ENCODE data around the gene COMMD6.
A peak's percentile ranks its signal among the peaks of the same experiment; 100 is the strongest.

The COMMD6 gene

GRCh38 chr13:75518439-75519088 is 19.1 kb downstream of the COMMD6 start:
- DNase-seq (ENCODE audit: insufficient read length): no peak
- TF ChIP-seq POLR2A (IDR thresholded peaks at IDR 0.05; ENCODE audit: low read depth, low read length) (no peak), POLR2AphosphoS5 (IDR thresholded peaks at IDR 0.05; ENCODE audit: low read depth, low read length) (no peak)
- no peak for FAIRE-seq

- TF ChIP-seq TAF1 (IDR thresholded peaks at IDR 0.05; ENCODE audit: borderline replicate concordance, low read depth, low read length) (no peak), POLR2A (IDR thresholded peaks at IDR 0.05; ENCODE audit: low read depth, low read length) (no peak), POLR2AphosphoS5 (IDR thresholded peaks at IDR 0.05; ENCODE audit: low read depth, low read length) (no peak)
- FAIRE-seq: no peak
- DNase-seq (ENCODE audit: insufficient read length): no peak
Observed at GRCh38 chr13:75514080-75514995, 23.3 kb downstream of the COMMD6 start.

- no peak for TF ChIP-seq TAF1 (IDR thresholded peaks at IDR 0.05; ENCODE audit: borderline replicate concordance, low read depth, low read length)
- TF ChIP-seq POLR2A (IDR thresholded peaks at IDR 0.05; ENCODE audit: low read depth, low read length): no peak
- no peak for TF ChIP-seq POLR2AphosphoS5 (IDR thresholded peaks at IDR 0.05; ENCODE audit: low read depth, low read length)
- DNase-seq (ENCODE audit: insufficient read length) (no peak), FAIRE-seq (no peak)
Observed at GRCh38 chr13:75513271-75513670, 24.4 kb downstream of the COMMD6 start.

- TF ChIP-seq POLR2AphosphoS5 (IDR thresholded peaks at IDR 0.05; ENCODE audit: low read depth, low read length) (no peak), TAF1 (IDR thresholded peaks at IDR 0.05; ENCODE audit: borderline replicate concordance, low read depth, low read length) (no peak)
- peak; percentile 19 for DNase-seq (ENCODE audit: insufficient read length)
- FAIRE-seq: peak; percentile 74
Observed at GRCh38 chr13:75512253-75512652, 25.4 kb downstream of the COMMD6 start.

GRCh38 chr13:75511051-75511625 is 26.5 kb downstream of the COMMD6 start:
- FAIRE-seq (no peak), DNase-seq (ENCODE audit: insufficient read length) (no peak)
- TF ChIP-seq POLR2AphosphoS5 (IDR thresholded peaks at IDR 0.05; ENCODE audit: low read depth, low read length) (no peak), POLR2A (IDR thresholded peaks at IDR 0.05; ENCODE audit: low read depth, low read length) (no peak), TAF1 (IDR thresholded peaks at IDR 0.05; ENCODE audit: borderline replicate concordance, low read depth, low read length) (no peak)

GRCh38 chr13:75508002-75508548 is 29.6 kb downstream of the COMMD6 start:
- no peak for FAIRE-seq
- TF ChIP-seq TAF1 (IDR thresholded peaks at IDR 0.05; ENCODE audit: borderline replicate concordance, low read depth, low read length) (no peak), POLR2AphosphoS5 (IDR thresholded peaks at IDR 0.05; ENCODE audit: low read depth, low read length) (no peak), POLR2A (IDR thresholded peaks at IDR 0.05; ENCODE audit: low read depth, low read length) (no peak)
- no peak for DNase-seq (ENCODE audit: insufficient read length)

GRCh38 chr13:75507027-75508001 is 30.3 kb downstream of the COMMD6 start:
- no peak for DNase-seq (ENCODE audit: insufficient read length)
- TF ChIP-seq POLR2A (IDR thresholded peaks at IDR 0.05; ENCODE audit: low read depth, low read length) (no peak), POLR2AphosphoS5 (IDR thresholded peaks at IDR 0.05; ENCODE audit: low read depth, low read length) (no peak)
- peak; percentile 9 for FAIRE-seq

- no peak for TF ChIP-seq TAF1 (IDR thresholded peaks at IDR 0.05; ENCODE audit: borderline replicate concordance, low read depth, low read length)
- TF ChIP-seq POLR2AphosphoS5 (IDR thresholded peaks at IDR 0.05; ENCODE audit: low read depth, low read length): no peak
- no peak for TF ChIP-seq POLR2A (IDR thresholded peaks at IDR 0.05; ENCODE audit: low read depth, low read length)
- FAIRE-seq: no peak
- DNase-seq (ENCODE audit: insufficient read length): no peak
Observed at GRCh38 chr13:75506018-75506417, 31.6 kb downstream of the COMMD6 start.

GRCh38 chr13:75505327-75505726 is 32.3 kb downstream of the COMMD6 start:
- DNase-seq (ENCODE audit: insufficient read length) (no peak), FAIRE-seq (no peak)
- no peak for TF ChIP-seq POLR2A (IDR thresholded peaks at IDR 0.05; ENCODE audit: low read depth, low read length)
- TF ChIP-seq POLR2AphosphoS5 (IDR thresholded peaks at IDR 0.05; ENCODE audit: low read depth, low read length): no peak
- no peak for TF ChIP-seq TAF1 (IDR thresholded peaks at IDR 0.05; ENCODE audit: borderline replicate concordance, low read depth, low read length)

- FAIRE-seq: no peak
- no peak for DNase-seq (ENCODE audit: insufficient read length)
- no peak for TF ChIP-seq POLR2A (IDR thresholded peaks at IDR 0.05; ENCODE audit: low read depth, low read length)
- TF ChIP-seq TAF1 (IDR thresholded peaks at IDR 0.05; ENCODE audit: borderline replicate concordance, low read depth, low read length): no peak
- TF ChIP-seq POLR2AphosphoS5 (IDR thresholded peaks at IDR 0.05; ENCODE audit: low read depth, low read length): no peak
Observed at GRCh38 chr13:75495938-75496337, 41.7 kb downstream of the COMMD6 start.

Data from GM12892 (cell line).